Bronchial epithelial cell (primary cell): Measurements from ENCODE around the gene ATXN2L. TPM values are rescaled to one million over a fixed set of nuclear protein-coding genes. Genes with fewer than 3 reads are reported as not detected.

Experiments
- DNase-seq: peaks from one replicate; pipeline ENCODE4 v3.0.0-alpha.2; 2010; ENCODE audit warnings: low read depth
- FAIRE-seq: peaks from 2 replicates; lab custom pipeline; 2011; peaks lifted over from hg19 to GRCh38; lab: Jason Lieb, UNC
- H3K27me3 ChIP-seq: 2 replicates; pipeline ENCODE4 v1.5.1; 2011; ENCODE audit warnings: low read length; ENCODE audit not compliant: control insufficient read depth, insufficient read depth
- H3K36me3 ChIP-seq: 2 replicates; pipeline ENCODE4 v1.5.1; 2011; ENCODE audit warnings: low read length; ENCODE audit not compliant: control insufficient read depth, insufficient read depth
- H3K4me3 ChIP-seq: 2 replicates; pipeline ENCODE4 v1.5.1; 2011; ENCODE audit warnings: mild to moderate bottlenecking, low read depth, low read length, control low read depth
- CTCF ChIP-seq: IDR thresholded peaks from 2 replicates; pipeline ENCODE4 v1.5.1; 2011; ENCODE audit warnings: mild to moderate bottlenecking, moderate library complexity, low read length, control low read depth, inconsistent platforms; ENCODE audit not compliant: insufficient read depth, severe bottlenecking
- total RNA-seq: library from RNA; depleted of rRNA; stranded (reverse); fragments of >200 nt; gene quantifications from 2 replicates; pipeline ENCODE4 v1.2.1, GENCODE V29; 2014

ATXN2L gene
- total RNA-seq, 1 donor from 2014 or later: 27.4 TPM

GRCh38 chr16:28843766-28844165 is 21.0 kb downstream of the ATXN2L start:
- H3K4me3 ChIP-seq: no peak overlapping the region
- no peaks in the 10 kb centered on the region for H3K27me3 ChIP-seq
- TF ChIP-seq CTCF: no peak
- peaks cover 23% of the 10 kb centered on the region for H3K36me3 ChIP-seq
- DNase-seq: no peak
- no peak for FAIRE-seq

GRCh38 chr16:28844226-28844885 is 21.6 kb downstream of the ATXN2L start:
- Histone ChIP-seq H3K27me3 (no peaks in the 10 kb centered on the region), H3K4me3 (no peak overlapping the region), H3K36me3 (peaks cover 23% of the 10 kb centered on the region)
- DNase-seq (no peak), FAIRE-seq (no peak)
- TF ChIP-seq CTCF: no peak

GRCh38 chr16:28845293-28845692 is 22.5 kb downstream of the ATXN2L start:
- H3K36me3 ChIP-seq: peaks cover 23% of the 10 kb centered on the region
- H3K27me3 ChIP-seq: no peaks in the 10 kb centered on the region
- peak overlapping the region; percentile 99 for H3K4me3 ChIP-seq
- DNase-seq: peak; percentile 79
- no peak for FAIRE-seq
- TF ChIP-seq CTCF: no peak

- H3K27me3 ChIP-seq: no peaks in the 10 kb centered on the region
- TF ChIP-seq CTCF: no peak
- H3K4me3 ChIP-seq: peak overlapping the region; percentile 99
- no peak for DNase-seq
- H3K36me3 ChIP-seq: peaks cover 23% of the 10 kb centered on the region
- no peak for FAIRE-seq
Observed at GRCh38 chr16:28845761-28846079, 22.9 kb downstream of the ATXN2L start.

- Histone ChIP-seq H3K27me3 (no peaks in the 10 kb centered on the region), H3K4me3 (peak within 1 kb of the TSS; percentile 99), H3K36me3 (peaks cover 23% of the 10 kb centered on the region)
- TF ChIP-seq CTCF: peak; percentile 64
- DNase-seq (peak; percentile 90), FAIRE-seq (no peak)
Observed at GRCh38 chr16:28846080-28846932, 23.5 kb downstream of the ATXN2L start, which contains the start of gene TUFM. Gene TUFM (minus strand): TSS chr16:28846348. CDS start chr16:28846269, 79 bp downstream.
